Umbilical cord (tissue), 2 donors: ENCODE results near the gene HEY2. TPM values are rescaled to one million over a fixed set of nuclear protein-coding genes. Genes with fewer than 3 reads are reported as not detected.
"Not testable (repeated sequence)": the region's sequence is repeated elsewhere in the genome, so short reads cannot be mapped to it uniquely, and the experiment has no call there.

Experiments used
- DNase-seq: peaks from one replicate; pipeline ENCODE4 v3.0.0-alpha.2; 2015; ENCODE audit warnings: low spot score
- total RNA-seq: library from RNA; depleted of rRNA; stranded (reverse); fragments of >200 nt; gene quantifications from one replicate; pipeline ENCODE4 v1.2.3, GENCODE V29; 2014; ENCODE audit warnings: low replicate concordance; ENCODE audit not compliant: insufficient read depth

HEY2 gene
- total RNA-seq, 1 donor from 2014 or later: 37.6 TPM

GRCh38 chr6:125794342-125795137 is 45.1 kb downstream of the HEY2 start:
- DNase-seq: no peak

DNA sequence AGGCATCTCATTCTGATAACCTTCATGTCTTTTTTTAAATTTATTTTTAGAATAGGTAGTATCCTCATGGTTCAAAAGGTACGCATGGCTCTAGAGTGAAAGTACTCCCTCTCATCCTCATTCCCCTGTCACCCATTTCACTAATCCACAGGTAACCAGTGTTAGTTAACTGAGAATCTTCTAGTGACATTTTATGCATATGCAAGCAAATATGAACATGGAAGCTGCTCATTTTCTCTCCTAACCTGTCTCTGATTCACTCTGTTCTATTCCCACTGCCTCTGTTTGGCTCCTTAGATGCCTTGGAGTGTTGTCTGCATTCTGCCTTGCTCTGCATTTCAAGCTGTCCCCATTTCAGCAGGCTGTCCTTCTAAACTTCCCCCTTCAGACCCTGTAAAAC is 45.9 kb downstream of the HEY2 start:
- DNase-seq: no peak

DNA sequence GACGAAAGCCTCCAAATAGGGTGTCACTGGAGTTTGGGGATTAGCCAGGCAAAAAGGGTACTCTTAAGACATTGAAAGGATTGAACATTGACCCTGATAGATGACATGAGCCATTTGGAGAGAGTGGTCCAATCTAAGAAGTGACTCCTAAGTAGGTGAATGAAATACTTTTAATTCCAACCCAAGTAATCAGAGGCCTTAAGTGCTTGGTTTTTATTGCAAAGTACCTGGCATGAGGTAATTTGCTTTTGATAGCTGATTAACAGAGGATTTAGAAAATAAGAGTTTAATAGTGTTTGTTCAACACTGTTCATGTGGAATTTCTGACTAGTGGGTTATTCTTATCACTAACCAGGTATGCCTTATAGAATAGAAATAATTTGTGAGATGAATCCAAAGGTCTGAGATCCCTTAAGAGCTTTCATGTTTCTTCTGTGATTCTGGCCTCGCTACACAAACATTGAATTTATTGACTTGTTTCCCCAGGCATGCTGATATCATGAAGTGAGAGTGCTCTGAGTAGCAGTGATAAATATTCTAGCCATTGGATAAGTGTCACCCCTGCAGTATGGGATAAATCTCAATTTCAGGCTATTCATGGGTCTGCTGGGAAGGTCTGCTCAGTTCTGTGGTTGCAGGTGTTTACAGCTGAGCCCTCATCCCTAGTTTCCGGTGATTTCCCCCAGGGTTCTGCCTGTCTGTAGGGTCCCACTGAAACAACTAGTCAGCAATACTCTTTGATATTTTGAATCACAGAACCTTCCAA is 47.9 kb downstream of the HEY2 start:
- no peak for DNase-seq

- DNase-seq: no peak
Measured at GRCh38 chr6:125797886-125798444, 48.5 kb downstream of the HEY2 start.

- DNase-seq: no peak
Measured at GRCh38 chr6:125798734-125799508, 49.5 kb downstream of the HEY2 start.

DNA sequence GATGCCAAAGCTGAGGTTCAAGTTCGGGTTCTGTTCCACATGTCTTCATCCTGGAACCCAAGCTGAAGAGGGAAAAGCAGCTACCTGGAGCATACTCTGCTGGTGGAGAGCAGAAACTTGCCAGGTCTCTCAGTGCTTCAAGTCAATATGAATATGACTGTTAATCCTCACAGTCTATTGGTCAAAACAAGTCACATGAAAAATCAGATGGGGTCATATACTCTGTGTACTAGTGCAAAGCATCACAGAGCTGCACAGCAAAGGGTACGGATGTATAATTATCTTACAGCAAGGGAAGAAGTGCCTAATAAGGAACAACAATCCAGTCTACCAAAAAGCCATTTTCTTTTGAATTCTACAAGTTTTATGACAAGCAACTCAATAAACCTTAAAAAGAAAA is 53.0 kb downstream of the HEY2 start:
- DNase-seq: no peak

DNA sequence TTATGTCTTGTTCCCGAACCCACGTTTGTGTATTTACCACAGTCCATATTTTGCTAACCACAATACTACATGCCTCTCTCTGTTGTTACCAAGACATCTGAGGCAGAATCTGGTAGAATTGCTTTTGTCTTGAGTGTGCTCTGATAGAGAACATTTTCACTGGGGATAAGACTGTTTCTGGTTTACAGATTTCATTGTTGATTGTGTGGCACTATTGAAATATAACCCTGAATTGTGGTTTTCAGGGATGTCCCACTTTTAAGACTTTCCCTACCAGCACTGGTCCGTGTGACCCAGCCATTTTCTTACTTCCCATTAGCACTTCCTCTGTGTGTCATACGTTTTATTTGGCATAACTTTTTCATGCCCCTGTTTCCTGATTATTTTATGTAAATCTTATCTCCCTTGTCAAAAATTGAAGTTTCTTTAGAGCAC is 53.5 kb downstream of the HEY2 start:
- DNase-seq: no peak

DNA sequence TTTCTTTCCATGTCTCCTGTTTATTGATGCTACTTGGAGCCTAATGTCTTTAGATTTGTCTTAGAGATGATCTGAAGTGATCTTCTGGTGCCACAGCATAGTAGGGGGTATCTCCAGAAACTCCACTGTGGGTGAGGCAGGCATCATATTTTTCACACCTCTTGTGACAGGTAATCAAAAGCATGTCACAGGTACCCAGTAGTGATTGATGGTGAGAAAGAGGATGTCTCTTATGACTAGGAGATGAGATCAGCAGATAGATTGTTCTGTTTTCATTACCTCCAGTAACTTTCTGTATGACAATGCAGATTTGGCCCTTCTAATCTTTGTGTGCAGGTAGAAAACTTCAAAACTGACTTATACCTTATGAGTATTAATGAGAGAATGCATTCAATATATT is 54.8 kb downstream of the HEY2 start:
- no peak for DNase-seq

DNA sequence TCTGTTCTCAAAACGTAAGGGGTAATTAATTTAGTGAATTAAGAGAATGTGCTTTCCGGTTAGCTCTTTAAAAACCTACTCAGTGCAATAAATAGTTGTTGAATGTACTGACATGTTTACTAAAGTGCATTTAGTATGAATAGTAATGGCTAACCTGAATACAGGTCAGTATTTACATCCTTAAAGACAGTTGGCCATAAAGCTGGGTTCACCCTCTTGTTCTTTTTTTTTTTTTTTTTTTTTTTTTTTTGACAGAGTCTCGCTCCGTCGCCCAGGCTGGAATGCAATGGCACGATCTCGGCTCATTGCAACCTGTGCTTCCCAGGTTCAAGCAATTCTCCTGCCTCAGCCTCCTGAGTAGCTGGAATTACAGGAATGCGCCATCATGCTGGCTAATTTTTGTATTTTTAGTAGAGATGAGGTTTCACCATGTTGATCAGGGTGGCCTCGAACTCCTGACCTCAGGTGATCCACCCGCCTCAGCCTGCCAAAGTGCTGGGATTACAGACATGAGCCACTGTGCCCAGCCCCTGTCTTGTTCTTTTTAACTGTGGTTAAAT is 55.5 kb downstream of the HEY2 start:
- not testable (repeated sequence) for DNase-seq

GRCh38 chr6:125806813-125807212 is 57.4 kb downstream of the HEY2 start:
- no peak for DNase-seq

DNA sequence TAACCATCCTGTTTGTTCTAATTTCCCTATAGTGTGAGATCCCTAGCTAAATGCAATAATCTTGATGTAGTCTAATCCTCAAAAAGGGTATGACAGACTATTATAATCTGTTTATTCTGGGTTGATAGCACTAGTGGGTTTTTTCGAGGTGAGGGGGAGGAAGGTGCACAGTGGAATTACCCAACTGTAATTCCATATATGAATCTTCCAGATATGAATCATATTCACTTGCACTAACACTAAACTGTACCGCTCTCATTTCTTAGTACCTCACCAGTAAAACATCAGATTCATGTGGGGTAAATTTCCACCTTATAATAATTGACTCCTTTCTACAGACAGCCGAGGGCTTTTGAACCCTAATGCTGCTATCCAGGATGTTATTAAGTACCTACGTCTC is 57.9 kb downstream of the HEY2 start:
- DNase-seq: no peak

- no peak for DNase-seq
Measured at GRCh38 chr6:125808060-125808459, 58.6 kb downstream of the HEY2 start.

DNA sequence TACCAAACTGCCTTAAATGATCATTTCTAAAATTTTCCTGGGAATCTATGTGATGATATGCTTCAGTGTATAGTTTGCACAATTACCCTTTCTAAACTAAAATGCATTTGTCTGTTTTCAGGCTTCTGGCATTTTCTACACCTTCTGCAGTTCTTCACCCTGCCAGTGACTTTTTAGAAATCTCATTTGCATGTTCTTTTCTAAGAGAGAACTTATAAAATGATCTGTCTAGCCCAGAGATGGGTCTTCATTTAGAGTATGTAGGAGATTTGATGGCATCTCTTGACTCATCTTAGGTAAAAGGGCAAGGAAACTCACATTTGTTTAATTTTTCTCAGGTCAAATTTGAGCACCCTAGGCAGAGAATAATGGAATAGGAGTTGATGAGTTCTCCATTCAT is 59.2 kb downstream of the HEY2 start:
- no peak for DNase-seq

DNA sequence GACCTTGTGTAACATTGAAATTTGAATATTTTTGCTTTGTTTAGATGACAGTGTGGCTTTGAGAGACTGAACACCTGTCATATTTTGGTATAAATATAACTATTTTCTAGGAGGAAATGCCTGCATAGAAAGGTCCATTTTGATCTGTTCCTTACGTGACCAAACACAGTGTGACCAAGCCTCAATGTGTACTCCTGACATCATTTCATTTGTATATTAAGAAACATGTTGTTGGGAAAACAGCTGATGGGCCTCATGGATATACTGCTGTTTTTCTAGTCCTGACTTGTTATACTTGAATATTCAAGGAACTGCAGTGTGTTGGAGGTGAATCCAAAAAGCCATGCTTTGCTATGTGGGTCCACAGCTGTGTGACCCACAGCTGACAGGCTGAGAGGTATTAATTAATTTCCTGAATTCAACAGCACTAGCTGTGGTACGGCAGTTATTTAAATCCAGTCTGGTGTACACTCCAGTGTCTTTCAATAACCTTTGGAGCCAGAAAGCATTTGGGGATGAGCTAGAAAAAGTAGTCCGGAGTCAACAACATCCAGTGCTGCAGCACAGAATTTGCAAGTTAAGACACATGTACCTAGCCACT is 60.2 kb downstream of the HEY2 start:
- no peak for DNase-seq

- DNase-seq: no peak
Measured at GRCh38 chr6:125810445-125810844, 61.0 kb downstream of the HEY2 start.

Other genes starting within 250 kb of the HEY2 start
- 31.3 TPM for gene NCOA7, start 41.3 kb downstream of the HEY2 start, total RNA-seq
- 41.9 TPM for gene HINT3, start 207.1 kb downstream of the HEY2 start, total RNA-seq
- 19.5 TPM for gene TRMT11, start 236.9 kb downstream of the HEY2 start, total RNA-seq